Caco-2 (cell line): Measurements from ENCODE around the gene AASDH. TPM values are rescaled to one million over a fixed set of nuclear protein-coding genes. Genes with fewer than 3 reads are reported as not detected.

Experiments
- BruUV-seq: library from RNA; stranded (reverse); fragments of 400-500 nt; replicated peaks from 2 replicates; lab custom pipeline; 2021; lab: Mats Ljungman, UMichigan
- CTCF ChIA-PET: fragments of 300-600 bp; sonication (Branson Sonifier 250); formaldehyde crosslinking; loops from one replicate; lab custom pipeline; 2022; ENCODE audit warnings: antibody characterized with exemption; lab: Charles Lee
- POLR2A ChIA-PET: fragments of 300-600 bp; sonication (Branson Sonifier 250); formaldehyde crosslinking; loops from one replicate; lab custom pipeline; 2022; ENCODE audit warnings: antibody characterized with exemption; lab: Charles Lee
- DNase-seq, 2 experiments: peaks; one replicate each; pipeline versions ENCODE4 v3.0.0 to v3.0.0-alpha.2; 2020 to 2022
- H3K27me3 ChIP-seq: replicated peaks from 2 replicates; pipeline ENCODE4 v1.6.0; 2011; ENCODE audit warnings: low read length; ENCODE audit not compliant: control insufficient read depth, insufficient read depth
- H3K36me3 ChIP-seq: 2 replicates; pipeline ENCODE4 v1.5.1; 2011; ENCODE audit warnings: low read length; ENCODE audit not compliant: control insufficient read depth, insufficient read depth
- H3K4me1 ChIP-seq: fragments of 250-450 bp; sonication (Bioruptor Pico); 2 replicates; pipeline ENCODE4 v1.5.1; 2020; ENCODE audit warnings: mild to moderate bottlenecking
- H3K4me3 ChIP-seq: 2 replicates; pipeline ENCODE4 v1.5.1; 2011; ENCODE audit warnings: low read depth, mild to moderate bottlenecking, control low read depth, low read length
- H3K9me3 ChIP-seq: fragments of 250-450 bp; sonication (Bioruptor Pico); 2 replicates; pipeline ENCODE4 v1.5.1; 2020; ENCODE audit warnings: mild to moderate bottlenecking, moderate library complexity
- H3K27ac Mint-ChIP-seq: one replicate; pipeline ENCODE4 v1.8.0; 2022; ENCODE audit warnings: mixed read lengths; ENCODE audit not compliant: unreplicated experiment
- H3K27me3 Mint-ChIP-seq: one replicate; pipeline ENCODE4 v1.8.0; 2022; ENCODE audit warnings: mixed read lengths; ENCODE audit not compliant: insufficient read depth, unreplicated experiment
- H3K36me3 Mint-ChIP-seq: one replicate; pipeline ENCODE4 v1.8.0; 2022; ENCODE audit warnings: mild to moderate bottlenecking, mixed read lengths; ENCODE audit not compliant: insufficient read depth, unreplicated experiment
- H3K4me1 Mint-ChIP-seq: one replicate; pipeline ENCODE4 v1.8.0; 2022; ENCODE audit warnings: low read depth, mixed read lengths; ENCODE audit not compliant: unreplicated experiment
- H3K4me3 Mint-ChIP-seq: one replicate; pipeline ENCODE4 v1.8.0; 2022; ENCODE audit warnings: mild to moderate bottlenecking, moderate library complexity, mixed read lengths; ENCODE audit not compliant: unreplicated experiment
- H3K9me3 Mint-ChIP-seq: one replicate; pipeline ENCODE4 v1.8.0; 2022; ENCODE audit warnings: mixed read lengths; ENCODE audit not compliant: unreplicated experiment
- CTCF ChIP-seq, 2 experiments: fragments of 200-600 bp in 1 of 2; IDR thresholded peaks; 1 replicate in 1 of 2; 2 replicates in 1 of 2; pipeline versions ENCODE4 v1.5.1 to v1.8.0; 2011 to 2022; ENCODE audit warnings: antibody characterized with exemption in 1 of 2, control low read depth in 1 of 2, inconsistent platforms in 1 of 2, low read depth in 1 of 2, low read length in 1 of 2, mild to moderate bottlenecking in 1 of 2, moderate library complexity in 1 of 2; ENCODE audit not compliant: insufficient read depth in 1 of 2, severe bottlenecking in 1 of 2, unreplicated experiment in 1 of 2
- intact Hi-C: fragments of 100-400 bp; cut with micrococcal nuclease; formaldehyde crosslinking; loops from one replicate; pipeline ENCODE4 v1.10.0; 2022; ENCODE audit not compliant: unreplicated experiment
- total RNA-seq: library from RNA; stranded (reverse); gene quantifications from 2 replicates; pipeline ENCODE4 v1.2.3, GENCODE V29; 2022

Gene AASDH
- total RNA-seq, 1 experiment from 2014 or later, result 12.8 TPM

GRCh38 chr4:56427179-56427578 is 39.9 kb upstream of the AASDH start:
- intact Hi-C loops, result no loop called here
- no peak for DNase-seq
- Mint-ChIP-seq H3K27ac (no peak overlapping the region), H3K27me3 (no peaks in the 10 kb centered on the region), H3K36me3 (peaks cover 18% of the 10 kb centered on the region), H3K9me3 (peaks cover 8% of the 10 kb centered on the region), H3K4me1 (no peaks in the 10 kb centered on the region), H3K4me3 (no peak overlapping the region)
- no peaks in the 10 kb centered on the region for H3K9me3 ChIP-seq
- POLR2A ChIA-PET, result no interaction called here
- no peaks in the 10 kb centered on the region for H3K4me1 ChIP-seq
- H3K27me3 ChIP-seq, result no peaks in the 10 kb centered on the region
- H3K4me3 ChIP-seq, result no peak overlapping the region
- no peak for TF ChIP-seq CTCF (IDR thresholded peaks at IDR 0.05; ENCODE audit: insufficient read depth in 1 of 2, low read depth in 1 of 2, low read length in 1 of 2, severe bottlenecking in 1 of 2, unreplicated experiment in 1 of 2)
- BruUV-seq, result no TSS peak
- H3K36me3 ChIP-seq, result no peaks in the 10 kb centered on the region; the same call in 1 of the 2 replicates
- CTCF ChIA-PET, result no interaction called here

GRCh38 chr4:56426273-56426672 is 39.0 kb upstream of the AASDH start:
- Histone ChIP-seq H3K36me3 (no peaks in the 10 kb centered on the region; the same call in 1 of the 2 replicates), H3K9me3 (no peaks in the 10 kb centered on the region), H3K27me3 (no peaks in the 10 kb centered on the region), H3K4me3 (no peak overlapping the region), H3K4me1 (no peaks in the 10 kb centered on the region)
- POLR2A ChIA-PET, result no interaction called here
- TF ChIP-seq CTCF (IDR thresholded peaks at IDR 0.05; ENCODE audit: insufficient read depth in 1 of 2, low read depth in 1 of 2, low read length in 1 of 2, severe bottlenecking in 1 of 2, unreplicated experiment in 1 of 2), result no peak
- H3K4me3 Mint-ChIP-seq, result no peak overlapping the region
- intact Hi-C loops, result no loop called here
- H3K9me3 Mint-ChIP-seq, result peaks cover 8% of the 10 kb centered on the region
- H3K36me3 Mint-ChIP-seq, result peaks cover 13% of the 10 kb centered on the region
- CTCF ChIA-PET, result interaction anchor here (1.4 kb wide), 1 partner anchor 9 kb away, joined by 6 read pairs; the partner anchor contains the start of gene PPAT
- no peak overlapping the region for H3K27ac Mint-ChIP-seq
- no TSS peak for BruUV-seq
- no peaks in the 10 kb centered on the region for H3K4me1 Mint-ChIP-seq
- DNase-seq, result no peak
- H3K27me3 Mint-ChIP-seq, result no peaks in the 10 kb centered on the region

- ChIA-PET CTCF (interaction anchor here (0.8 to 1.4 kb wide), 2 partner anchors 10 to 119 kb away, joined by 3 to 6 read pairs; partner anchors contain the start of gene PPAT), POLR2A (no interaction called here)
- intact Hi-C loops, result no loop called here
- no TSS peak for BruUV-seq
- H3K9me3 ChIP-seq, result no peaks in the 10 kb centered on the region
- peaks cover 8% of the 10 kb centered on the region for H3K9me3 Mint-ChIP-seq
- no peaks in the 10 kb centered on the region for H3K4me1 Mint-ChIP-seq
- no peak for TF ChIP-seq CTCF (IDR thresholded peaks at IDR 0.05; ENCODE audit: insufficient read depth in 1 of 2, low read depth in 1 of 2, low read length in 1 of 2, severe bottlenecking in 1 of 2, unreplicated experiment in 1 of 2)
- no peak overlapping the region for H3K4me3 ChIP-seq
- no peaks in the 10 kb centered on the region for H3K4me1 ChIP-seq
- no peaks in the 10 kb centered on the region for H3K27me3 Mint-ChIP-seq
- no peak overlapping the region for H3K4me3 Mint-ChIP-seq
- DNase-seq, result no peak
- no peaks in the 10 kb centered on the region; the same call in 1 of the 2 replicates for H3K36me3 ChIP-seq
- no peaks in the 10 kb centered on the region for H3K27me3 ChIP-seq
- no peak overlapping the region for H3K27ac Mint-ChIP-seq
- H3K36me3 Mint-ChIP-seq, result peaks cover 13% of the 10 kb centered on the region
These were observed 38.2 kb upstream of the AASDH start for GRCh38 chr4:56425518-56425917.
